Measurements from ENCODE around the gene FOLR2.
"Not testable (repeated sequence)": the region's sequence is repeated elsewhere in the genome, so short reads cannot be mapped to it uniquely, and the experiment has no call there.

Gene FOLR2

GRCh38 chr11:72240461-72241290, 24.1 kb downstream of the FOLR2 start:
- no peak for DNase-seq (ENCODE audit: low read depth in 3 of 3)

DNA sequence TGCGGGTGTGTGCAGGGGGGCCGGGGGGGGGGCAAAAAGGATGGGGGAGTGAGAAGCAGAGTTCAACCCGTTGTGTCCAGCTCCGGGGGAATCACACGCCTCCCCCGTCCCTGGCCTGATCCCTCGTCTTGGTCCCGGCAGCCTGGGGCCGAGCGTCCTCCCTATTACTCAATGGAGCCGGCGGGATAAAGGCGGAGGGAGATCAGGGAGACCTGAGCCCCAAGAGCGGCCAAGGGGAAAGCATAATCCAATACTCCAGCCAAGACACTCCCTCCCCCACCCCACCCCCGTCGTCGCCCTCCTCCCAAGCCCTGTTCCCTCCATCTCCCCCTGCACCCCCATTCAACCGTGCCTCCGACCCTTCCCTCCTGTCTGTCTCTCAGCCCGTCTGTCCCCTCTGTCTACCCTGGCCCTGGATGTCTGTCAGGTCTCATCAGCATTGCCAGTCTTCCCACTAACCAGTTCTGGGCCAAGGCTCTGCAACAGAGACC, 24.7 kb downstream of the FOLR2 start:
- no peak for DNase-seq (ENCODE audit: low read depth in 3 of 3)

- DNase-seq (ENCODE audit: low read depth in 3 of 3), result no peak
Observed at GRCh38 chr11:72242141-72242540, 25.5 kb downstream of the FOLR2 start.

DNA sequence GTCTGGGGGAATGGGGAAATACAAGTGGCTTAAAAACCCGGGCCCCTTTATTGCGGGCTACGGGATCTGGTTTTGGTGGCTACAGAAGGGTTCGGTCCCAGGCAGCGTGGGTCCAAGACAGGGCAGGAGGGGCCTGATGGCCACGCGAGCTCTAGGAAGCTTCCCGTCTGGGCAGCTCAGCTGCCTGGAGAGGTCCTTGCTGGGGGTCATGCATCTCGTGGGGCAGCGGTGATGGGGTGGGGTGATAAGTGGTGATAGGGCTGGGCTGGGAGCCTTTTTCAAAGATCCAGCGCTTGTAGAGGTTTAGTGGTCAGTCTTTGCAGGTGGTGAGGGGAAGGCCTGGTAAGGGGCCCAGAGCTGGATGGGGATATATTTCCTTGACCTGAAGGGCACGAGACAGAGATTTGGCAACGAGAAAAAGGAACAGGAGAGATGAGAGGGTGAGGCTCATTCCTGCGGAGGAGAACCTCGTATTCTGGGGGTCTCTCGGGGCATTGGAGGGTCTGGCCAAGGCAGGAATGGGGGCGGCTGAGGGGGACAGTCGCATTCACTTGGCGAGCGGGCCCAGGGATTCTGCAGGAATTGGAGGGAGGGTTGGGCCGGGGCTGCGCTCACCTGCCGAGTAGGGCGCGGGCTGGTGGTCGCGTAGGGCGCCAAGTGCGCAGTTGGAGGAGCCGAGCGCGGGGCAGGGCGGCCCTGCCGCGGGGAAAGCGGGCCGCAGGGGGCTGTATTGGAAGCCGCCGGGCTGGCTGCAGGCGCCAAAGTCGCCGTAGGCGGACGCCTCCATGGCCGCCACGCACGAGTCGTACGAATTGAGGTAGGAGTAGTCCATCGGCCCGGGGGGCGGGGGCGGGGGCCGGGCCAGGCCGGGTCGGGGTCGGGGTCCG, 26.8 kb downstream of the FOLR2 start:
- no peak for DNase-seq (ENCODE audit: low read depth in 3 of 3)

DNA sequence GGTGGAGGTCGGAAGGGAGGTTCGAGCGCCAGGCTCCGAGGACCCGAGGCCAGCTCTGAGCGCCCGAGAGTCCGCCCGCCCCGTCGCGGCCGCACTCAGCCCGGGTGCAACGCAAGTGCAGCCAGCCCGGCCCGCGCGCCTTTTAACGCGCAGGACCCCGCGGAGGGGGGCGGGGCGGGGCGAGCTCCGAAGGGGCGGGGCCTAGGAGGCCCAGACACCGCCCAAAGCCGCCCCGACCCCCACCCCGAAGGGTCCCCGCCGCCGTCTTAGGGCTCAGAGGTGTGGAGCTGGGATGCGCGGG, 27.4 kb downstream of the FOLR2 start, which contains the start of gene PHOX2A:
Gene PHOX2A, minus strand, starts transcription at position 117 of the 301 bp plus-strand sequence. CDS start 172 bp downstream, outside the sequence.
- DNase-seq (ENCODE audit: low read depth in 3 of 3), result no peak

DNA sequence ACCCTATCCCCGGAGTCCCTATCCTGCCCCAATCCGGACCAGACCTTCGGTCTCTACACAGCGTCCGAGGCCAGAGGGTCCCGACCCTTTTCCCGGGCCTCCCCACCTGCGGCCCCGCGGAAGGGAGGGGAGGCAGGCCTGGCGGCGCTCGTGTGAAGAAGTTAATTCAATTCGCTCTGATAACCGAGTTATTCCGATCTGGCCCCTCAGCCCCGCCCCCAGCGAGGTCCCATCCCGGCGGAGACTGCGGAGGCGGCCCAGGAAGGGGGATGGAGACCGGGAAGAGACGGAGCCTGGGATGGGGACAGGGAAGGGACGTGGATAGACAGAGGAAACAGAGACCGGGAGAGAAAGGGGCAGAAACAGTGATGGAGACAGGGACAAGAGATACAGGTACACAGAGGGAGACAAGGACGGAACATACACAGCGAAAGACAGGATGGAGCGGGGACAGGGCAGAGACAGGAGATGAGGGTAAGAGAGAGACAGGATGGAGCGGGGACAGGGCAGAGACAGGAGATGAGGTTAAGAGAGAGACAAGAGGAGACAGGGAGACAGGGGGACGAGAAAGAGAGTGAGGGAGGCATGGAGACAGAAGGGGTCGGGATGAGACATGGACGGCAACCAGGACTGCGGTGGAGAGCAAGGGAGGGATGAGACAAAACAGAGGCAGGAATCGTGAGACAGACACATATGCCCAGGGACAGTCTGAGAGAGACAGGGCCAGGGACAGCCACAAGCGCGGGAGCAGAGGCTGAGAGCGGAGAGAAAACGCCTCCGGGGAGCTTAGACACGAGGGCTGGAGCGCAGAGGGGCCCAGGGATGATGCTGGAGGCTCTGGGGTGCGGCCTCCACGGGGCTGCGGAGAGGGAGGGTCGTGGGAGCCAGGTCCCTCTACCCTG, 28.0 kb downstream of the FOLR2 start:
- DNase-seq (ENCODE audit: low read depth in 3 of 3), result no peak

- DNase-seq (ENCODE audit: low read depth in 3 of 3), result no peak
Observed at GRCh38 chr11:72245263-72245816, 28.7 kb downstream of the FOLR2 start.

GRCh38 chr11:72247584-72247983, 31.0 kb downstream of the FOLR2 start:
- DNase-seq (ENCODE audit: low read depth in 3 of 3), result no peak

DNA sequence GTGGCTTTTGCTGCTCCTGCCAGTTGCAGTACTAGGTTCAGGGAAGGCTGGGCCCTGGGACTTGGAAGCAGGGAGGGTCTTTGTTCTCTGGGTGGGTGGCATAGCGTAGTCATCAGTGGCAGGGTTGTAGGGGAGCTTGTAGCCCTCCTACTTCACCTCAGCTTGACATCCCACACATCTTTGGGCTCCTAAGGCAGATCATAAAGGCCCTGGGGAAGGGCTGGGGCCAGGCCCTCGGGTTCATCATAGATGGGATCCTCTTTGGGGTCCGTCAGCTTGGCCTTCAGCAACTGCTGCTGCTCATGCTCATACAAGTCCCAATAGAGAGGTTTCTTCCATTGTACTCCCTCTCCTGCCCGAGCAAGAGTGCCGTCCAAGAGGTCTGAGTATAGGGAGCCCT, 33.4 kb downstream of the FOLR2 start:
- no peak for DNase-seq (ENCODE audit: low read depth in 3 of 3)

DNA sequence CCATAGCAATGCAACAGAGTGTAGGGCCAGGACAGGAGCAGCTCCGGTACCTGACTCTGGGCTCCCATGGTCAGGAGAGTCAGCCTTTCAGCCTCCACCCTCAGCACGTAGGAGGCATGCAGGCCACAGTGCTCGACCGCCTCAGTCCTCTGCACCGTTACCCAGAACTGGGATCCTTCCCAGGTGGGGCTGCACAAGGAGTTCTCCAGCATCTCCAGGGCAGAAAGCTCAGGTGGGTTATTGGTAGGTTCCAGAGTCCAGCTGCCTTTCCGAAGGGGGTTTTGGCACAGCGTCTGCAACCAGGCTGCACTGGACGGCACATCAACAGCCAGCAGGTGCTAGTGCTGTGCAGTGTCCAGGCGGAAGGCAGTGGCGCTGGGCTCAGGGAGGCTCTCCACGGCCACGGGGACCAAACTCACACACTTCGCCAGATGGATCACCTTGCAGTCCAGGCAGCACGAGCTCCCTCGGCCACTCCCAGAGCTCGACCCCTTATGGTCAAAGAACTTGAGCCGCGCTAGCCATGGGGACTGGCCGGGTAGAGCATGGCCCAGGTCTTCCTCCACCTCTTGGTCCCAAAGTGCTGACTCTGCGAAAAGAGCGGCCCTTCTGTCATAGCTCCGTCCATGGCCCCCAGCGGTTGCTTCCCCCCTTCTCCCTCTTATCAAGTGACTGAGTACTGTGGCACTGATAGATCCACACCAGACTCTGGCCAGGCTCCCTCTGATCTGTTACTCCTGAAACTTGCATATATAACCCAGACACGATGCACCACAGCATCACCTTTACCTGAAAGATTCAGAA, 34.3 kb downstream of the FOLR2 start:
- DNase-seq (ENCODE audit: low read depth in 3 of 3), result no peak

DNA sequence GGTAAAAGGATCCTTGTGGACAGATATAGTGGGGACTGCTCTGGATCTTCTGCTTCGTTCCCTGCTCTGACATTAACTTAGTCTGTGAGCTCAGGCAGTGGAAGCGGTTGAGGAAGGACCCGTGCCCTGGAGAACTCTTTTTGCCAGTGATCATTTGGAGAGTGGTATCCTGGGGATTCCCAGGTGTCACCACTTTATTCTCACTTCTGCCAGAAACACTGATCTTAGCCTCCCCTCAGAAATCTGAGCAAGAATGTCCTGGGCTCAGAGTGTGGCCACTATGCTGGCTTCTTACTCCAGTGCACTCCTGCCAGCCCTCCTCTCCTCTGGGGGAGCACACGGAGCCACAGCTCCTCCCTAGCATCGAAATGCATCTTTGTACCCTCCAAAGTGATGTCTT, 35.0 kb downstream of the FOLR2 start:
- no peak for DNase-seq (ENCODE audit: low read depth in 3 of 3)

DNA sequence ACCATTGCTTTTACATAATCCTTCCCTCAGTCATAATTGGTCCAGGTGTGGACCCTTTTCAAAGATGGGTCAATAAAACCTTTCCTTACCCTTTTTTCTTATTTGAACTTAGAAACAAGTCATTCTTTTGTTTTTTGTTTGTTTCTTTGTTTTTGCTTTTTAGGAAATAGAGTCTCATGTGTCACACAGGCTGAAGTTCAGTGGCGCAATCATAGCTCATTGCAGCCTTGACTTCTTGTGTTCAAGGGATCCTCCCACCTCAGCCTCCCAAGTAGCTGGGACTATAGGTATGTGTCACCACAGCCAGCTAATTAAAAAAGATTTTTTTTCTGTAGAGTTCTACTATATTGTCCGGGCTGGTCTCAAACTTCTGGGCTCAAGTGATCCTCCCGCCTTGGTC, 36.8 kb downstream of the FOLR2 start:
- no peak for DNase-seq (ENCODE audit: low read depth in 3 of 3)

DNA sequence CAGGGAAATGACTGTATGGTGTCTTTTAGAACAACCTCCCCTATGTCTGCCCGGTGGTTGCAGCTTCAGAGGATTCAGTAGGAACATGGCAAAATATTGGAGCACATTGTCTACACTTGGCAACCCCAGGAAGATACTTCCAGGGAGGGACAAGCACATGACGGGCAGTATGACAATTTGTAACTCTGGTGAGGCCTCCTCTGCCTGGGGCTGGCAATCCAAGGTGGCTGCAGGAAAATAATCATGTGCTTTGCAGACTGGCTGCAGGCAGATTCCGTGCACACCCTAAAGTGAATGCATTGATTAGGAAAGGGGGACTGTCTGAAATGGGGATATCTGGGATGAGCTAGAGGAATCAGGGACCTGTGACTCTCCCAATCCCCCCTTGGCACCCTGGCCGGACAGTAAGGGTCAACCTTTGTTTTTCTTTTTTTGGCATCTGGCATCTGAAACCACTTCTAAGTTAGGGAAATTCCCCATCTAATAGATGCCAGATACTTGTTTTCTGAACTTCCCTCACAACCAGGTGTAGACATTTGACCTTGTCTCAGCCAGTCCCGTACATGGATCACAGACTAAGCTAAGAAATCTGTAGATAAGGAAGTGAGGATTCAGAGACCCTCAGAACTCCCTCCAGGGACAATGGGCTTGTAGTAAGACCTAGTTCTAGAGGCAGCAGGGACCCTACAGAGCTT, 37.9 kb downstream of the FOLR2 start:
- DNase-seq (ENCODE audit: low read depth in 3 of 3), result no peak

- DNase-seq (ENCODE audit: low read depth in 3 of 3), result no peak
Observed at GRCh38 chr11:72257570-72257969, 41.0 kb downstream of the FOLR2 start.

- DNase-seq (ENCODE audit: low read depth in 3 of 3), result no peak
Observed at GRCh38 chr11:72259490-72259889, 42.9 kb downstream of the FOLR2 start.

GRCh38 chr11:72260574-72260973, 44.0 kb downstream of the FOLR2 start:
- no peak for DNase-seq (ENCODE audit: low read depth in 3 of 3)

GRCh38 chr11:72263361-72263760, 46.8 kb downstream of the FOLR2 start:
- no peak for DNase-seq (ENCODE audit: low read depth in 3 of 3)

- no peak for DNase-seq (ENCODE audit: low read depth in 3 of 3)
Observed at GRCh38 chr11:72265951-72266350, 49.4 kb downstream of the FOLR2 start.

GRCh38 chr11:72266960-72267359, 50.4 kb downstream of the FOLR2 start:
- DNase-seq (ENCODE audit: low read depth in 3 of 3), result not testable (repeated sequence)

All from stimulated activated CD4-positive, alpha-beta T cell treated with anti-CD3 and anti-CD28 coated beads, TNF-alpha, amount 100 ng/mL, for 4 hours (primary cell).